ENCODE data around the gene A1BG.

DNA sequence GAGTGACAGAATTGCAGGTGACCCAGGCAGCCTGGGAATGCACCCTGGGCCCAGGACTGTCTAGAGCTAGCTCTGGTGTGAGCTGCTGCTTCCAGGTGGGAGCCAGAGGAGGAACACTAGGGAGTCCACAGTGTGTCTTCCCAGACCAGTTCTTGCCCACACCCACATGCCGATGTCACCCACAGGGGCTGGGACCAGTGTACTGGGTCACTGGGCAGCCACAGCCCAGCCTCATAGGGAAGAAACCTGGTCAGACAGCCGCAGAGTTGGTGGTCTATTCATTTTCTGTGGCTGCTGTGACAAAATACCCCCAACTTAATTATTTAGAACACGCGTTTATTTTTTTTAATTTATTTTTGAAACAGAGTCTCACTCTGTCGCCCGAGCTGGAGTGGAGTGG, 45.3 kb upstream of the A1BG start:
- no peak for TF ChIP-seq CTCF (IDR thresholded peaks at IDR 0.05; ENCODE audit: poor library complexity)
- TF ChIP-seq EZH2phosphoT487 (IDR thresholded peaks at IDR 0.05; ENCODE audit: low read depth, severe bottlenecking, unreplicated experiment) = no peak
